Lung microvascular endothelial cell (primary cell): ENCODE results near the gene TINAGL1. TPM values are rescaled to one million over a fixed set of nuclear protein-coding genes. Genes with fewer than 3 reads are reported as not detected.
"Not testable (repeated sequence)": the region's sequence is repeated elsewhere in the genome, so short reads cannot be mapped to it uniquely, and the experiment has no call there.

Experiments
- DNase-seq, 2 donors: peaks; one replicate each; pipeline versions ENCODE4 v3.0.0 to v3.0.0-alpha.2; 2010; ENCODE audit warnings: low read depth in 2 of 2
- total RNA-seq: library from RNA; depleted of rRNA; stranded (reverse); fragments of >200 nt; gene quantifications from 2 replicates; pipeline ENCODE4 v1.2.1, GENCODE V29; 2014

TINAGL1 gene
- total RNA-seq, 1 donor from 2014 or later, result 317 TPM

DNA sequence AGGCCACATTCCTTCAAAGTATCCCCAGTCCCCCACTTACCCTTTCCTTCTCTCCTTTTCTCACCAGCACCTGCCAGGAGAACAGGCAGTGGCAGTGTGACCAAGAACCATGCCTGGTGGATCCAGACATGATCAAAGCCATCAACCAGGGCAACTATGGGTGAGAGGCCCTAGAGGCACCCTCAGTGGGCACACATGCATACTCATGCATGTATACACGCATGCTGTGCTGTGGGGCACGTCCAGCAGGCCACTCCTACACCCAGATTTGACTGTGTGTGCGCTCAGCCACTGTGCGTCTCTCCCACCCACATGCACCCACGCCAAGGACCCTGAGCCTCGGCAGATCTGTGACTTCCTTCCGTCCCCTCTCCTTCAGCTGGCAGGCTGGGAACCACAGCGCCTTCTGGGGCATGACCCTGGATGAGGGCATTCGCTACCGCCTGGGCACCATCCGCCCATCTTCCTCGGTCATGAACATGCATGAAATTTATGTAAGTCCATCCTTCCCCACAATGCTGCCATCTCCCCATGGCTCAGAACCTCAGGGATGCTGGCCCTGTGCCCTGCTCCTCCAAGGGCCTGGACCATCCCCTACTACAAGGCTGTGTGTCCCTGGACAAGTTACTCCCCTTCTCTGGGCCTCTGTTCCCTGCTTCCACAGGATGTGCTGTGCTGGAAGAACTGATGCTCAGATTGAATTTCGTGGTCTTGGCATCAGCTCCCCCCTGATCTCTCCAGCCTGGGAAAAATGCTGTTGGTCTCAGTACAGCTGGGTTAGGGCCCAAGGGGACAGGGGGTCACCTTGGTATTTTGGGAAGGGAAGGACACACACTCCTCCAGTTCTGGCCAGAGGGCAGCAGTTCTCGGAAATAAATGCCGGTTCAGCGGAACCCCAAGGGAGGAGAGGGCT is 7.0 kb downstream of the TINAGL1 start:
- DNase-seq, result no peak

DNA sequence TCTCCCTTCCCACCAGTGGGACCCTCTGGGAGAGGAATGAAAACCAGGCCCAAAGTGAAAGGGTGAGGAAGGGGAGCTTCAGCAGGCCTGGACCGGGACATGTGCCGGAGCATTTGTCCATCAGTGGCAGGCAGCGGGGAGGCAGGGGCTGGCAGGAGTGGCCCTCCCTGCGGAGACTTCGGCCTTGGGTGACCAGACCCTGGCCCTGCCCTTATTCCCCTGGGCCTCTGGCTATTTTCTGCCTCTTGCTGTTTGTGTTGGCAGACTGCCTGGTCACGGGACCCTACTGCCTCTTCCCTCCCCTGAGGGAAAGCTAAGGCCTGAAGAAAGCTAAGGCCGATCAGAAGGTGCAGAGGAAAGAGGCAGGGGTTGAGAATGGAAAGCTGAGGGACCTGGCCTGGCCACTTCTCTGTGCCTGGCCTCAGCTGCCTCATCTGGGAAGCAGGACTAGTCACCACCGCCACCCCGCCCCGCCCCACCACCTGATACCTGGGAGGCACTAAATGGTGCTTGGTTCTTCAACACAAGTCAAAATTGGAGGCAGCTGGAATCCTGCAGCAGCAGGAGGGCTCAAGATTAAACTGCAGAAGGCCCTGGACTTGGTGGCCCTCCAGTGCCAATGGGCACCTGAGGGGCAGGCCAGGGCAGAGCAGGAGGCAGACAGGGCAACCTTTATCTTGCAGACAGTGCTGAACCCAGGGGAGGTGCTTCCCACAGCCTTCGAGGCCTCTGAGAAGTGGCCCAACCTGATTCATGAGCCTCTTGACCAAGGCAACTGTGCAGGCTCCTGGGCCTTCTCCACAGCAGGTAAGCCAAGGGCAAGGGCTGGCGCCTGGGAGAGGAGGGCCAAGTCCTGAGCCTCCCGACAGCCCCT is 7.9 kb downstream of the TINAGL1 start:
- DNase-seq, result peak; percentile 72 to 85

DNA sequence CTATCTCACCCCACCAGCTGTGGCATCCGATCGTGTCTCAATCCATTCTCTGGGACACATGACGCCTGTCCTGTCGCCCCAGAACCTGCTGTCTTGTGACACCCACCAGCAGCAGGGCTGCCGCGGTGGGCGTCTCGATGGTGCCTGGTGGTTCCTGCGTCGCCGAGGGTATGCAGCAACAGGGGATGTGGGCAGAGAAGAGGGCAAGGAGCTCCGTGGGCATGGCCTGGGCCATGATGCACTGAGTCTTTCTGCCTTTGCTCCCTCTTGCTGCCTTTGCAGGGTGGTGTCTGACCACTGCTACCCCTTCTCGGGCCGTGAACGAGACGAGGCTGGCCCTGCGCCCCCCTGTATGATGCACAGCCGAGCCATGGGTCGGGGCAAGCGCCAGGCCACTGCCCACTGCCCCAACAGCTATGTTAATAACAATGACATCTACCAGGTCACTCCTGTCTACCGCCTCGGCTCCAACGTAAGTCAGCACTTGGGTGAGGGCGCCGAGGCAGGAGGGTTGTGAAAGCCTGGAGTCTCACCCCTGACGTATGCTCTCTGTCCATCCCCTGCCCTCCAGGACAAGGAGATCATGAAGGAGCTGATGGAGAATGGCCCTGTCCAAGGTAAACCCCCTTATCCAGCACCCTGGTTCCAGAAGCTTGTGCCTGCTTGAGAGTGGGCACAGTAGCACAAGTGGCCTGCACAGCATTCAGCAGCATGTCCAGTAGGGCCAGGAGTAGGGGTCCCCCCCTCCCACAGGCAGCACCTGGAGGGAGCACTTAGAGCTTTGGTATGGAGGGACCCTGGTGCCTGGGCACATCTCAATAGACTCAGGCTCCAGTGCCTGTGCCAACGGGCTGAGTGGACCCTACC is 8.8 kb downstream of the TINAGL1 start:
- no peak for DNase-seq

DNA sequence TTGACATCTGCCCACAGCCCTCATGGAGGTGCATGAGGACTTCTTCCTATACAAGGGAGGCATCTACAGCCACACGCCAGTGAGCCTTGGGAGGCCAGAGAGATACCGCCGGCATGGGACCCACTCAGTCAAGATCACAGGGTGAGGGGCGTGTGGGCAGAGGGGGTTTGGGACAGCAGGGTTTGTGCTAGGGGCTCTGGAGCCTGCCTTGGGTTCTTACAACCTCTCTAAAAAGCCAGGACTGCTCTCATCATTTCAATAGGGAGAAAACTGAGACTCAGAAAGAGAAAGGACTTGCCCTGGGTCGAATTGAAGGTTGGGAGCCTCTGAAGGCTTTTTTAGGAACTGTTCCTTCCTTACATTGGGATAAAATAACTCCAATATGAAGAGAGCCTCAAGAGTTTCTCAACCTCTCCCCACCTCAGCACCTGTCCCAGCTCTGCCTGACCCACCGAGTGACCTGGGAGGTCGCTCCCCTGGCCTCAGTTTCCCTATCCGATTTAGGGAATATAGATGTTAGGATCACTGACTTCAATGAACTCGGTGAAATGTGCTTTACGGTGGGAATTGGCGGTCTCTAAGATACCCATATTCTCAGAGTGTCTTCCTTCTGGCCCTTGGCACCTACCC is 9.5 kb downstream of the TINAGL1 start:
- no peak for DNase-seq

DNA sequence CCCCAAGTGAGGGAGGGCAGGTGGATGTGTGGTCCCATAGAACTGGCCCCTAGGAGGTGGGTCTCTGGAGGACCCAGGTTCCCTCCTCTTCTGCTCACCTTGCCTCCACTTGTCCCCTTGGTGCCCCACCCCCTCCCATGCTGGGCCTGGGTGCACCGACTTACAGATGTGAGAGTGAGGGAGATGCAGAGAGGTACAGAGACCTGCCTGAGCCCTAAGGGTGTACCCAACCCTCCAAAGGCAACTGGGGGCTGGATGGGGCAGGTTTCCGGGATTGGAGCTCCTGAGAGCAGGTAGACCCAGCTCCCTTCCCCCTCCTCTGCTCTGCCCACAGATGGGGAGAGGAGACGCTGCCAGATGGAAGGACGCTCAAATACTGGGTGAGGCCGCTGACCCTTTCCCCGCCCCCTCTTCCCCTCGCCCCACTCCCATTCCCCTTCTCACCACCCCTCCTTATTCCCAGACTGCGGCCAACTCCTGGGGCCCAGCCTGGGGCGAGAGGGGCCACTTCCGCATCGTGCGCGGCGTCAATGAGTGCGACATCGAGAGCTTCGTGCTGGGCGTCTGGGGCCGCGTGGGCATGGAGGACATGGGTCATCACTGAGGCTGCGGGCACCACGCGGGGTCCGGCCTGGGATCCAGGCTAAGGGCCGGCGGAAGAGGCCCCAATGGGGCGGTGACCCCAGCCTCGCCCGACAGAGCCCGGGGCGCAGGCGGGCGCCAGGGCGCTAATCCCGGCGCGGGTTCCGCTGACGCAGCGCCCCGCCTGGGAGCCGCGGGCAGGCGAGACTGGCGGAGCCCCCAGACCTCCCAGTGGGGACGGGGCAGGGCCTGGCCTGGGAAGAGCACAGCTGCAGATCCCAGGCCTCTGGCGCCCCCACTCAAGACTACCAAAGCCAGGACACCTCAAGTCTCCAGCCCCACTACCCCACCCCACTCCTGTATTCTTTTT is 10.3 kb downstream of the TINAGL1 start:
- no peak for DNase-seq

DNA sequence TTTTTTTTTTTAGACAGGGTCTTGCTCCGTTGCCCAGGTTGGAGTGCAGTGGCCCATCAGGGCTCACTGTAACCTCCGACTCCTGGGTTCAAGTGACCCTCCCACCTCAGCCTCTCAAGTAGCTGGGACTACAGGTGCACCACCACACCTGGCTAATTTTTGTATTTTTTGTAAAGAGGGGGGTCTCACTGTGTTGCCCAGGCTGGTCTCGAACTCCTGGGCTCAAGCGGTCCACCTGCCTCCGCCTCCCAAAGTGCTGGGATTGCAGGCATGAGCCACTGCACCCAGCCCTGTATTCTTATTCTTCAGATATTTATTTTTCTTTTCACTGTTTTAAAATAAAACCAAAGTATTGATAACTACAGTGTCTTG is 11.0 kb downstream of the TINAGL1 start:
- DNase-seq, result not testable (repeated sequence)

DNA sequence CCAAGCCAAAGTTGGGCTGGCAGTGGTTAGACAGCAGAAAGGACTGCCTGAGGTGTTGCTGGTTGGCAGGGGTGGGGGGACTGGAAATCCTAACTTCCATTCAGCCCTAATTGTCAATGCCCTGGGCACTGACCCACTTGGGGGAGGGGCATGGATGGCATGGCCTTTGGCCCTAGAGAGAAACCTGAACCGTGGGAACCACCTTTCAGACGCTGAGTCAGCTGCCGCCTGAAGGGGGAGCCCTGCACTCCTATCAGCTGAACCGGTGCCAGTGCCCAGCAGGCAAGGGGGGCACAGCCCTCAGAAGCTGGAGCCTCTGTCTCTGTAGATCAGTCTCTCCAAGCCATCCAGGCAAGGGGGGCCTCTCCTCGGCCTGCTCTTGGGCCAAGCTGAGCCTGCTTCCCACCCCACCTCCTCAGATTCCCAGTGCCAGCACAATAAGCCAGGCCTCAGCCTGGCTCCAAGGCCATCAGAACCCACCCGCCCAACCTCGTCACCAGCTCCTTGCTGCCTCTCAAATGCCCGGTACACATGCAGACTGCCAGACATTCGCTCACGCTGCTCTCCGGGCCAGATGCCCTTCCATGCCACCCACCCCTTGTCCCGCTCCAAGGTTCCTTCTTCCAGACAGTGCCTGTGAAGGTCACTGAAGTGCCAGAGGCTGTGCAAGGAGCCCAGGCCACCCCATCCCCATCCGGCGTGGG is 11.6 kb downstream of the TINAGL1 start:
- DNase-seq, result peak; percentile 72 to 81

DNA sequence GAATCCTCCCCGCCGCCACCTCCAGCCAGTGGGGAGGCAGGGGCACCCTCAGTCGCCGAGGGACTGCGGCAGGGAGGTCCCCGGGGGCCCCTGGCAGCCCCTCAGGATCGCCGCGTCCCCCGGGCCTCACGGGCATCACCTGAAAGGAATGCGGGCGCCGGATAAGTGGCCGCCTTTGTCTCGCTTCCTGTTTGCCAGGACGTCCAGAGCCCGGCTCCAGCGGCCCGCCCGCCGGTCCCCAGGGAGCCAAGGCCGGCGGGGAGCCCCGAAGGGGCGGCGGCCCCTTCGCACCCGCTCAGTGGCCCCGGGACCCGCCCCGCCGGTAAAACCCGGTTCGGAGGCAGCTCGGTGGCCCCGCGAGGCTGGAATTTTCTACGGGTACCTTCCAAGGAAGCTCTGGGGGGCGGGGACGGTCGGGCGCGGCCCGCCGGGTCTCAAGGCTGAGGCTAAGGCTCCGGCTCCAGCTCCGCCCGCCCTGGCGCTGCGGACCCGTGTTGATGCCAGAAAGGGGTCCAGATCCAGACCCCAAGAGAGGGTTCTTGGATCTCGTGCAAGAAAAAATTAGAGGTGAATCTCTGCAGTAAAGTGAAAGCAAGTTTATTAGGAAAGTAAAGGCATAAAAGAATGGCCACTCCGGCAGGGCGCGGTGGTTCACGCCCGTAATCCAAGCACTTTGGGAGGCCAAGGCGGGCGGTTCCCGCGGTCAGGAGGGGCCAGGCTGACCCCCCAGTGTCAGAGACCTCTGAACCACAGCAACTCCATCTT is 12.6 kb downstream of the TINAGL1 start:
- DNase-seq, result peak; percentile 58 to 59

DNA sequence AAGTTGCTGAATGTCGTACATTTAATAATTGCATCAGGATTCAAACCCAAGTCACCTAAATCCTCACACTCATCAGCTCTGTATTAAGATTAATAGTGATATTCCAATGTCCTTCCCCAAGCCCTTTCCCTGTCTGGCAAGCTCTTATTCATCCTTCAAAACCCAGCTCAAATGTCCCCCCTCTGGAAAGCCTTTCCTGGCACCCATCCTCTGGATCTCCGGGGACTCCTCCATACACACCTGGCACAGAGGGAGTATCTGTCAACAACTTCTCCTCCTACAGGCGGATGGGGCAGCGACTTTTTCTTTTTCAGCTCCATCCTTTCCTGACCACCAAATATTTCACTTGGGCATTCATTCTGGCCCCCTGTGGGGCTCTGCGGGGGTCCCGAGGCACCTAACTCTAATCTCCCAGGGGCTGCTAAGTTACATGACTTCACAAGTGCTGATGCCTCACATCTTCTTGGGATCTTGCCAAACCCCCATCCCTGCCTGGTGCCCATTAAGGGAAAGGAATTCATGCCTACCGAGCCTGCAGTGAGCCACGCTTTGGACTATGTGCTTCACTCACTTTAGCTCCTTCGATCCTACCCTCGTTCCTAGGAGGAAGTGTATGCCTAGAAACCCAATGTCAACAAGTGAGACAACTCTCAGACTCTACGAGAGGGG is 15.2 kb downstream of the TINAGL1 start:
- DNase-seq, result no peak

DNA sequence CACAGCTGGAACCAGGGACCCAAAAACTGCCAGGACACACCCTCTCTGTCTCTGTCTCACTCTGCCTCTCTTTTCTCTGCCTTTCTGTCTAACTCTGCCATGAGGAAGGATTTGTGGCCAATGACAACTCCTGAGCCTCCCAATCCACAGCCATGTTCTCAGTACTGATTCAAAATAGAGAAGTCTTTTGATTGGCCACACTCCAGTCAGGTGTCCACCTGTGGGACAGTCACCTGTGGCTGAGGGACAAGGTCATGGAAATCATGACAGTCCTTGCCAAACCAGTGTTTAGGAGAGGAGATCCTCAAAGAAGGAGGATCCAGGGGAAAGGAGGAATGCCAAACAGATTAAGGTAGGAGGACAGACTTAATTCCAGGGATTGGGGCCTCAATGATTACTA is 15.8 kb downstream of the TINAGL1 start:
- no peak for DNase-seq

DNA sequence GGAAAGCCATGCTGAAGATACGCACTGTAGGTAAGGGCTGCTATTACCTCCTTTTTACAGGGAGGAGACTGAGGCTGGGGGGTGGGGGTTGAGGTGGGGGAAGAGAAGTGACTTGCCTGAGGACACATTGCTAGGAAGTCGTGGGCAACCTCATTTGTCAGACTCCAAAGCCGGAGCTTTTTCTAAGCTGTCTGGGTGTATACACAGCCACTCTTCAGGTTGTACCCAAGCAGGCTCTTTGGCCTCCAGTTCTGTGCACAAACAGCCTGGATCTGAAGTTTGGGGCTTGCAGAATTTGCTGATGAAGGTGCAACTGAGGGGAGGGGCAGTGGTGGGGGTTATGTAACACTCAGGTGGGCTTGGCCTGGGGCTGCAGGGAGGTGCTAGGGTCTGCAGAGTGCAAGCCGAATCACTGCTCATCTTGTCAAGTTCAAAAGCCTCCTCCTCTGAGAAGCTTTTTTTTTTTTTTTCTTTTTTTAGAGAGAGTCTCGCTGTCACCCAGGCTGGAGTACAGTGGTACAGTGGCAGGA is 16.9 kb downstream of the TINAGL1 start:
- no peak for DNase-seq

DNA sequence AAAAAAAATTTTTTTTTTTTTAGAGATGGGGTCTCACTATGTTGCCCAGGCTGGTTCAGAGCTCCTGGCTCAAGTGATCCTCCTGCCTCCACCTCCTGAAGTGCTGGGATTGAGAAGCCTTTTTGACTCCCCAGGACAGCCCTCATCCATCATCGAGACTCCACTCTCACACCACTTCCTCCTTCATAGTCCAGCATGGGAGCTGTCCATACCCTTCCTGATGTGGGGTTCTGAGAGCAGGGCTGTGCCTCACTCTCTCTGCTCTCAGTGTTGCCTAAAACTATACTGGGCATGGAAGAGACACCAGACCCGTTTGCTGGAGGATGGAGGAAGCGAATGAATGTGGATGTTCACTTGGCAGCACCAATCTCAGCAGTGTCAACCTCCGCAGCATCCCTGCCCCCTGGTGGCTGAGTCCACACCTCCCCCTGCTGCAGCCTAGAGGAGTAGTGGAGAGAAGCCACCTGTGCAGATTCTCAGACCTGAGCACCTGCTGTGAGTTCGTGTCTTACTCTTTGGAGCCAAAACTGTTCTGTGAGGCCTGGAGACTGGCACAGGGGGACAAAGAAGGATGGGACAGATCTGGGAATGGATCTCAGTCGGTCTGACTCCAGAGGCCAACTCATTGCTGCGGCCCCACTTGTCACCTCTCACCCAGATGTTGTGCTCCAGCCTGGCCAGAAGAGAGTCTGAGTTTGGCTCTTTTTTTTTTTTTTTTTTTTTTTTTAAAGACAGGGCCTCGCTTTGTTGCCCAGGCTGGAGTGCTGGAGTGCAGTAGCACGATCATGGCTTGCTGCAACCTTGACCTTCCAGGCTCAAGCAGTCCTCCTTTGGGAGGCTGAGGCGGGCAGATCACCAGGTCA is 17.7 kb downstream of the TINAGL1 start:
- DNase-seq, result peak; percentile 80 to 89

DNA sequence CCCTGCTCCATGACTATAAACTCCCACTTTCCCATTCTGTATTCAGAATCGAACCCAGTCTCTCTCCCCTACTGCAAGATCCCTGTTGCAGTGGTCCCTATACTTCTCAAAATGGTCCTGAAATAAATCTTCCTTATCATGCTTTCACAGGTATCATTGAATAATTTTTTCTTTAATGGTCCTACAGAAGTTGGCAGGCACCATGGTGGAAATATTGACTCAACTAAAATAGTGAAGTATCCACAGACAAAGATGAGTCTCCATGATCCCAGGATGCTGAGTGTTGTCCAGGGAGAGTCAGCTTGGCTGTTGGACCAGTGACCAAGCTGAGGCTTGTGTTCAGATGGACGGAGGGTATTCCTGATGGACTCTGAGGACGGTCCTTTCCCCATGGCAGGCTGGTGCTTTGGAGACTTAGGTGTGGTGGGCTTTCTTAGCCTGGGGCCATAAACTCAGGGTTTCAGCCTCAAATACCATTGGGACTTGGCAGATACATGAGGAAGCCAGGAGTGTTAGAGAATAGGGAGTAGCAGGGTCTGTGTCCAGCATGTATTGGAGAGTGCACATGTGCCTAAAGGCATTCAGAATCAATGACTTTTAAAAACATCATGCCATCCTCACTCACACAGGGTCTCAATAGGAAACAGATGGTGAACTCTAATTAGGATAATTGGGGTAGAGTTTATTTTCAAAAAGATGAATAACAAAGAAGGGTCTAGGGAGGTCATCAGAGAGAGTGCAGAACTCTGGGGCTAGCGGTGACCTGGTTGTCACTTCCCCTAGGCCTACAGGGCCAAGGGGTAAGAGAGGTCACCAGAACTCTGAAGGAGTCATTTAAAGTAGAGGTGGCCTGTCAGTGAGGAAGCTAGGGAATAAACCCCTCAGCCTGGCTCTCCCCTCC is 19.8 kb downstream of the TINAGL1 start:
- peak in 1 of 2 donors; percentile 90 for DNase-seq

DNA sequence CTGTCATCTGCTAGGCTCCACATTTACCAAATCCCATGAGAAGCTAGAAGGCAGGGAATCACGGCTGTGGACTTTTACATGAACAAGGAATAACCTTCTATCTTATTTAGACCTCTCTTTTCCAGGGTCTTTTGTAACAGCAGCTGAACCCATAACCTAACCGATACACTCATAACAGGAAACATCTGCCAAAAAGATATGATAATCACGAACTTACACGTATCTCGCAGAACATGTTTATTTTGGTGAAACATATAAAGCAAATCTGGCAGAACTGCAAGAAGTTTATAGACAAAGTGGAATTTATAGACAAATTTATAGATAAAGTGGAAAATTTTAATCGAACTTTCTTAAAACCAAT is 20.4 kb downstream of the TINAGL1 start:
- peak; percentile 87 to 92 for DNase-seq

DNA sequence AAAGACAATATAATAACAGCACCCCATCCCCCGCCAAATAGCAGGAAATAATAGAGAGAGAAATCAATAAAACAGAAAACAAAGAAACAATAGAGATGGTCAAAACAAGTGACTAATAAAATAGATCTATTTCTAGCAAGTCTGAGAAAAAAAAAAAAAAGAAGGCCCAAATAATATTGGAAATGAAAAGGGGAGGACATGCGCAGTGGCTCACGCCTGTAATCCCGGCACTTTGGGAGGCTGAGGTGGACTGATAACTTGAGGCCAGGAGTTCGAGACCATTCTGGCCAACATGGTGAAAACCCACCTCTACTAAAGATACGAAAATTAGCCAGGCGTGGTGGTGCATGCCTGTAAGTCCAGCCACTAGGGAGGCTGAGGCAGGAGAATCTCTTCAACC is 22.7 kb downstream of the TINAGL1 start:
- DNase-seq, result no peak

DNA sequence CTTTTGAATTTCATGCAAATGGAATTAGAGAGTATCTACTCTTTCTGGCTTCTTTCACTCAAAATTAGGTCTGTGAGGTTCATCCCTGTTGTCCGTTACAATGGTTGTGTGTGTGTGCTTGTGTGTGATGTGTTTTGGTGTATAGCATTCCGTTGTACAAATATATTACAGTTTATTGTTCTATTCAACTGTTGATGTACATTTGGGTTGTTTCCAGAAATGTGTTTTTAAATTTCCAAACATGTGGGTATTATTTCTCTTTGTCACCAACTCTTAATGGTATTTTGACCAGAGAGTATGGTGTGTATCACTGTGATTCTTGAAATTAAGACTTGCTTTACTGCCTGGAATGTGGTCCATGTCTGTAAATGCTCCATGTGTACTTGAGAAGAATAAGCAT is 24.3 kb downstream of the TINAGL1 start:
- peak in 1 of 2 donors; percentile 70 for DNase-seq
